ENCODE results near the gene GNG14.
"Not testable (repeated sequence)": the region's sequence is repeated elsewhere in the genome, so short reads cannot be mapped to it uniquely, and the experiment has no call there.

GNG14 gene

DNA sequence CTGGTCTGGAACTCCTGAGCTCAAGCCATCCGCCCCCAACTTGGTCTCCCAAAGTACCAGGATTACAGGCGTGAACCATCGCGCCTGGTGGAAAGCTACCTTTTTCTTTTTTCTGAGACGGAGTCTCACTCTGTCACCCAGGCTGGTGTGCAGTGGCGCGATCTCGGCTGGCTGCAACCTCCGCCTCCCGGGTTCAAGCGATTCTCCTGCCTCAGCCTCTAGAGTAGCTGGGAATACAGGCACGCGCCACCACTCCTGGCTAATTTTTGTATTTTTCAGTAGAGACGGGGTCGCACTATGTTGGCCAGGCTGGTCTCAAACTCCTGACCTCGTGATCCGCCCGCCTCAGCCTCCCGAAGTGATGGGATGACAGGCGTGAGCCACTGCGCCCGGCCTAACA, 9.6 kb downstream of the GNG14 start:
- DNase-seq, result not testable (repeated sequence)

DNA sequence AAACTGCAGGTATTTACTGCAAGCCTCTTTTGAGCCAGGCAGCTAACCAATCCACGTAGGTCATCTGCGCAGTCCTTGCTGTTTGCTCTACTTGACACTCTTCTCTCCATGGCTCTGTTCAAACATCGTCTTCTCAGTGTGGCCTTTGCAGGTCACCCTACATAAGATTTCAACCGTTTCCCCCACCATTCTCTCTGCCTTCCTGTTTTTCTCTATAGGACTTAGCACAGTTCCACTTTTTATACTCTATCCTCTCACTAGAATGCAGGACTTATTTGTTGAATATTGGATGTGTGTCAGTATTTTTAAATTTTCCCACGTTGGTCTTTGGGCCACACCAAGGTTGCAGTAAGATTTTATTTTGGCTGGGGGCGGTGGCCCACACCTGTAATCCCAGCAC, 10.3 kb downstream of the GNG14 start:
- no peak for DNase-seq

DNA sequence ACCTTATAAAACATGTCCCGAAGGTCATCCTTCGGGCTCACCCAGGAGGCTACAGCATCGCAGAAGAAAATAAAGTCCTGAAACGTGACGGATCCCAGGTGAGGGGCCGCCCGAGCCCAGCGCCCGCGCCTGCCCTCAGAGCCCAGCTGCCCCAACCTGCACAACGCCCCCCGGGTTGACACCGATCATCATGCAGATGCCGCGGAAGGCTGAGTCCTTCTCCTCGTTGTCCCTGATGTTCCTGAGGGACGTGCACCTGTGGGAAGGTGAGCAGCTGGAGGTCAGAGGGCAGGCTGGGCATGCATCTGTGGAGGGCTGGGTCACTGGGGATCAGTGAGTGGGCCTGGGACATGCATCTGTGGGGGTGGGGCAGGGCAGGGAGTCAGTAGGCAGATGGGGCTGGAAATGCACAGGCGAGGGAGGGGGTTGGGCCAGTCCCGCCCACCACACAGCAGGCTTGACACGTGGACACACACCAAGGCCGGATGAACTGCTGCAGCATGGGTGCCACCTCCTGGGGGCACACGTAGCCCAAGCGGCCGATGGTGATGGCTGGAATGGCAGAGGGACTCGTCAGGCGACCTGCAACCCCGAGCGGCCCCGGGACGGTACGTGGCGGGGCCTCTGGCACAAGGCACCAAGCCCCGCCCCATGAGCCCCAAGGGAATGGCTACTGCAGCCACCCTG, 13.9 kb downstream of the GNG14 start:
- DNase-seq, result no peak

DNA sequence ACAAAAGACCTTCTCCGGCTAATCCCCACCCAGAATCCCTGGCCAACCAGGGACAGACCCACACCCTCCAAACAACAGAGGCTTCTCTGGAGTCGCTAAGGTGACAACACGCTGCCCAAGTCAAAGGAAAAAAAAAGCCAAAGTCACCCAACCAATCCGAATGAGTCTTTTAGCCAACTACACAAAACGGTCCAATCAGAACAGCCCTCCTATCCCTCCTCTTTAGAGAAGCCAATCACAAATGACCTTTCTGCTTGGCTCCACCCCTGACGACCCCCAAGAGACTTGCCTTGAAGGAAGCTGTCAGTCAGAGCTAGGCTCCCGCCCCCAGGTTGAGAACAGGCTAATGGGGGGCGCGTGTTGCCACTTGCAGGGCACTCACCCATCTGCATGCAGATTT, 15.2 kb downstream of the GNG14 start:
- DNase-seq, result peak; percentile 11

DNA sequence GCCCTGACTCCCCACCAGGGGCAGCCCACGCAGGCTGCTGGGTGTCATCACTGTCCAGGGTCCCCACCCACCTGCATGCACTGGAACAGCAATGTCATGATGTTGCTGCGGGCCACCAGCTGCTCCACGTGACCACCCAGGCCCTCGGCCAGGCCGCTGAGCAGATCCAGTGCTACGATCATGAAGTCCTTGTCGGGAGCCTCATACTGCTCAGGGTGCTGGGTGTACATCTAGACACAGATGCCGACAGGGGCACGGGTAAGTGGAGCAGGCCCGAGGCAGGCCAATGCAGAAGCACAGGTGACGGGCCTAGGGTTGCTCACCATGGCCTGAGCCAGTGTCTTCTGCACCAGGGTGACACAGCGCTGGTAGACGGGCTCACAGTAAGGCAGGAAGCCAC, 17.4 kb downstream of the GNG14 start:
- no peak for DNase-seq

DNA sequence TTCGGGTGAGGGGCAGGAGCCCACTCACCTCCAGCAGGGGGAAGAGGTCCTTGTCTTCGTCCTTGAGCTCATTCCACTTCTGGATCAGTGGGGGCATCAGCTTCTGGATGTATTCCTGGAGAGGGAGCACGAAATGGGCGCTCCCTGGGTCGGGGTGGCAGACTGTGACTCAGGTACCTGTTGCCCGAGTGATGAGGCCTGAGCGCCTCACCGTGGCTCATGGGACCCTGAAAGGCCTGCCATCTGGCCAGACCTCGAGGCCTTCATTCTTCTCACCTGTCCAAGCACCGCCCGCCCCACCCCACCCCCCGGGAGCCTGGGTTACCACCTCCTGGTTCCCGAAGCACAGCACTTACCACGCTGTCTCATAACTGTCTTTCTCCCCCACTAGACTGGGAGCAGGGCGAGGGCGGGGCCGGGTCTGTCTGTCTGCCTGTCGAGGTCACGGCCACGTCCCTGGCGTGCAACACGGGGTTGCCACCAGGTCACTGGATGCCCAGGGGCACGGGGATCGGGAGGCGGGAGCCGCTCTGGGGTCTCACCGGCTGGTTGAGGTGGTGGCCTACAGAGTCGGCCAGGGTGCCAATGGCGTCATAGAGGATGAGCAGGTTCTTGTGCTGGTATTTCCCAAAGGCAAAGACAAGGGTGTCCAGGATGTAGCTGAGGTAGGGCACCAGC, 18.0 kb downstream of the GNG14 start:
- DNase-seq, result no peak

DNA sequence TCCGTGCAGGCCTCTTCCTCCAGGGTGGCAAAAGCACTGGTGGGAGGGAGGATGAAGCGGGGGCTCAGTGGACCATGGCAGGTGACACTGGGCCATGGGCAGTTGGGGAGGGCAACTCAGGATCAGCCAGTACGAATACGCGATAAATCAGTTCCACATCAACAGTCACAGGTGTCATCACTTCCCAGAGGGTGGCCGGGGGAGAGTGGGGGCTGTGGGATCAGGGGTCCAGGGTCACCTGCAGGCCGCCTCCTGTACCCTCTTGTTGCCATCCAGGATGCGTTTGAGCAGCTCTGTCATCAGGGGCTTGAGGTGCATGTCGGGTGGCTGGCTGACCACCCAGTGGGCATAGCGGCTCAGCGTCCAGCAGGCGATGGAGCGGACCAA, 18.5 kb downstream of the GNG14 start:
- no peak for DNase-seq

DNA sequence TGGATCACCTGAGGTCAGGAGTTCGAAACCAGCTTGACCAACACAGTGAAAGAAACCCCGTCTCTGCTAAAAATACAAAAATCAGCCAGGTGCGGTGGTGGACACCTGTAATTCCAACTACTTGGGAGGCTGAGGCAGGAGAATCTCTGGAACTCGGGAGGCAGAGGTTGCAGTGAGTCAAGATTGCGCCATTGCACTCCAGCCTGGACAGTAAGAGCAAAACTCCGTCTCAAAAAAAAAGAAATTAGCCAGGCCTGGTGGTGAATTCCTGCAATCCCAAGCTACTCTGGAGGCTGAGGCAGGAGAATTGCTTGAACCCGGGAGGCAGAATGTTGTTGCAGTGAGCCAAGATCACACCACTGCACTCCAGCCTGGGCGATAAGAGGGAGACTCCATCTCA, 20.8 kb downstream of the GNG14 start:
- DNase-seq, result no peak

DNA sequence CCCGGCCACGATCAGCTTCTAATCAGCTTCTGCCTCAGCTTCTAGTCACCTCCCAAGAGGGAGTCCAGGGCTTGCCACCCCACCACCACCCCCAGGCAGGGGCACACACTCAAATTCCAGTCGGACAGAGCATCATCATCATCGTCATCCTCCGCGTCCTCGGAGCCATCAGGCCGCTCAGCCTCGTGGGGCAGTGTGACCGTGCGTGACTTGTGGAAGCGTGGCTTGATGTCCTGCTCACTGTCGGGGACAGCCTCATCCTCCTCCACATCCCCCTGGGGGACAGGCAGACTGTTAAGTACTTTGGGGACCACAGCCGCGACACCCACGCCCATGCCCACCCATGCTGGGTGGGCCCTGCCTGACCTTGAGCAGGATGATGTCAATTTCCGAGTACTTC, 23.4 kb downstream of the GNG14 start:
- no peak for DNase-seq

DNA sequence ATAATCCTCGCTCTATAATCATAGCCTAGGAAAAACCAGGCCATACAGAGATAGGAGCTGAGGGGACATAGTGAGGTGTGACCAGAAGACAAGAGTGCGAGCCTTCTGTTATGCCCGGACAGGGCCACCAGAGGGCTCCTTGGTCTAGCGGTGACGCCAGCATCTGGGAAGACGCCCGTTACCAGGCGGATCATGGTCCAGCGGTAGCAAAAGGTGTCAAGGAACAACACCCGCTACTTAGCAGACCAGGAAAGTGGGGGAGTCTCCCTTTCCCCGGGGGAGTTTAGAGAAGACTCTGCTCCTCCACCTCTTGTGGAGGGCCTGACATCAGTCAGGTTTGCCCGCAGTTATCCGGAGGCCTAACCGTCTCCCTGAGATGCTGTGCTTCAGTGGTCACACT, 24.3 kb downstream of the GNG14 start:
- DNase-seq, result not testable (repeated sequence)

DNA sequence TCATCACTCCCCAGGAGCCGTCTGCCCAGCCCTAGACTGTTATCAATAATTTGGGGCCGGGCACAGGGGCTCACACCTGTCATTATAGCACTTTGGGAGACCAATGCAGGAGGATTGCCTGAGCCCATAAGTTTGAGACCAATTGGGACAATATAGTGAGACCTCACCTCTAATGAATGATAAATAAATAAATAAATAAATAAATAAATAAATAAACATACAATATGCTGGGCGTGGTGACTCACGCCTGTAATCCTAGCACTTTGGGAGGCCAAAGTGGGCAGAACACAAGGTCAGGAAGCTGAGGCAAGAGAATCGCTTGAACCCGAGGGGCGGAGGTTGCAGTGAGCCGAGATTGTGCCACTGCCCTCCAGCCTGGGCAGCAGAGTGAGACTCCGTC, 25.5 kb downstream of the GNG14 start:
- DNase-seq, result not testable (repeated sequence)

DNA sequence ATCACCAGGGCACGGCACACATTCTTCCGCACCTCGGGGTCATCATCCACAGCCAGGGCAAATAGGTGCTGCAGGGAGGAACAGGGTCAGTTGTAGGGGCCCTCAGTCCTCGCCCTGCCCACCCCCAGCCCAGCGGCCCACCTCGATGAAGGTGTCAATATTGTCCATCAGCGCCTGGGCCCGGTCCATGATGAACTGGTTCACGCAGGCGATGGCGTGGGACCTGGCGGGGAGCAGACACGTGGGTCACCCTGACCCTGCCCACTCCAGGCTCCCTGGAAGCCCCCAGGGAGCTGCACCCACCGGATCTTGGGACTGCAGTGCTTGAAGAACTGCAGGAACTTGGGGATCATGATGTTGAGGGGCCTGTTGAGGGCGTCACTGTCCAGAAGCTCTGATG, 27.3 kb downstream of the GNG14 start:
- no peak for DNase-seq

DNA sequence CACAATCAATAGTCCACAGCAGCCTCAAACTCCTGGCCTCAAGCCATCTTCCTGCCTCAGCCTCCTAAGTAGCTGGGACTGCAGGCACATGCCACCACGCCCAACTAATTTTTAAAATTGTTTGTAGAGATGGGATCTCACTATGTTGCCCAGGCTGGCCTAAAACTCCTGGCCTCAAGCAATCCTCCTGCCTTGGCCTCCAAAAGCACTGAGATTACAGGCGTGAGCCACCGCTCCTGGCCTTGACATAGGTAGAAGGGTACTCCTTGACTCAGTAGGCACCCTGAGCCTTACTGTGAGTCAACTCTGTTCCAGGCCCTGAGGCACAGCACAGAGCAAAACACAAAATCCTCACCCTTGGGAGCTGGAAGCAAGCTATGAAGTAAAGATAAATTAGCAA, 28.1 kb downstream of the GNG14 start:
- no peak for DNase-seq

DNA sequence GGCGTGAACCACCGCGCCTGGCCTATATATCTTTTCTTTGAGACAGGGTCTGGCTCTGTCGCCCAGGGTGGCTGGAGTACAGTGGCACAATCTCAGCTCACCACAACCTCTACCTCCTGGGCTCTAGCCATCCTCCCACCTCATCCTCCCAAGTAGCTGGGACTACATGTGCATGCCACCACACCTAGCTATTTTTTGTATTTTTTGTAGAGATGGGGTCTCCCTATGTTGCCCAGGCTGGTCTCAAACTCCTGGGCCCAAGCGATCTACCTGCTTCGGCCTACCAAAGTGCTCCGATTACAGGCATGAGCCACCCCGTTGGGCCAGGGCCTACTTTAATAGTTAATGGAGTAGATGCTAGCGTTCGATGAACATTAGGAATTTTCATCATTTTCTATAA, 32.5 kb downstream of the GNG14 start:
- no peak for DNase-seq

DNA sequence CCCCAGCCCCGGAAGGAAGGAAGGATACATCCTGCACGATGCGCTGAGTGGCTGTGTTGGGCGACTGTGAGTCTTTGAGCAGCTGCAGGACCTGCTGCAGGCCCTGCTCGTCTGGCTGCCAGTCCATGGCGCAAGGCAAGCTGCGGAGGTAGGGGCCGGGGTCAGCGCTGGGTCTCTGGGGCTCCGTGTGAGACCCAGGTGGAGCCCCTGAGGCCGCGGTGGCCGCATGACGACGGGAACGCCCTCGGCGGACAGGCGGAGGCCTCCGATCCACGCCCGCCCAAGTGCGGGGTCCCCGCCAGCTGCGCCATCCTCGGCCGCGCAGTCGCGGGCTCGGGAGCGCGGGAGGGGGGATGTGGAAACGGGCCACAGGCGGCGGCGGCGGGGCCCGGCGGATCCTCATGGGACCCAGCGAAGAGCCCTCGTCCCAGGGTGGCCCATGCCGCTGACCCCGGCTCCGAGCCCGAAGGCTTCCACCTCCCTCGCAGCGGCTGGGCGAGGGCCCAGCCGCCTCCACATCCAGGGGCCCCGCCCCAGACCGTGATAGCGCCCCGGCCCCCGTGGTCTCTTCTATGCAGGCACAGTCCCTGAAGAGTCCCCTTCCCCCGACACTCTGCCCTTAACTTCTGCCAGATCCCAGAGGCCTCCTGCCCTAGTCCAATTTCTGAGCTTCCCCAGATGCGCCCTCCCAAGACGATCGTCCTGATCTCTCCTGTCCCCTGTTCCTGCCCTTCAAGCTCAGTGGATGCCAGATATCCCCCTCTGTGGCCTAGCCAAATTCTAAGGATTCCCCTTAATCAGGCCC, 33.3 kb downstream of the GNG14 start:
- DNase-seq, result no peak

DNA sequence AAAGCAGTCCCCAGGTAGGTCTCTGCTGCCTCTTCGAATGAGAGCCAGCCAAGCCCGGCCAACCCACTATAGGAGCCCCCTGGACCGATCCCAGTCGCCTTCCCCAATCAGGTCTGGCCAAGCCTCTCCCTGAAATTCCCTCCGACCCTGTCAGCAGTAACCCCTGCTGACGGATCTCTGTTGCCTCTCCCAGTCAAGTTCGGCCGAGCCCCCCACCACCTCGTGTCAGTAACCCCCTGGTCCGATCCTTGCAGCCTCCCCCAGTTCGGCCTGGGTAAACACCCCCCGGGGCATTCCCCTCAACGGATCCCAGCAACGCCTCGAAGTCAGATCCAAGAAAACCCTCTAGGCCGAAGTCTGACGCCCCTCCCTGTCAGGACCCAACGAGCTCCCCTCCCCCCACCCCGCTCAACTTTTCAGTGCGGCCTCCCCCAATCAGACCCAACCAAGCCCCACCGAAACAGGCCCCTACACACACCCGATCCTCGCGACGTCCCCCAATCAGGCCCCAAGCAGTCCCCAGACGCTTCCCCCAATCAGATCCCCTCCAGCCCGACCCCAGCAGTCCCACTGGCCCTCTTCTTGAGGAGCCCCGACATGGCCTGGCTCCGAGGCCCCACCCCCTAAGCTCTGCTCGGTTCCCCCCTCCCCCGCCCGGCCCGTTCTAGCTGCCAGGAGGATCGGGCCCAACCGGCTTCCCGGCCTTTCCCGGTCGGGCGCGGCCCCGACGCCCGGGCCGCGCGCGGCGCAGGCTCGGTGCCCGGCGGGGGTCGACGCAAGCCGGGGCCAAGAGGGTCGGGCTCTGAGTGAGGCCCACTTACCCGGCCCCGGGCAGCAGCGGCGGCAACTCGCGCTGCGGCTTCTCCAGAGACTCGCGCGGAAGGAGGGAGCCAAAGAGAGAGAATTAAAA, 34.1 kb downstream of the GNG14 start:
- peak; percentile 49 for DNase-seq

DNA sequence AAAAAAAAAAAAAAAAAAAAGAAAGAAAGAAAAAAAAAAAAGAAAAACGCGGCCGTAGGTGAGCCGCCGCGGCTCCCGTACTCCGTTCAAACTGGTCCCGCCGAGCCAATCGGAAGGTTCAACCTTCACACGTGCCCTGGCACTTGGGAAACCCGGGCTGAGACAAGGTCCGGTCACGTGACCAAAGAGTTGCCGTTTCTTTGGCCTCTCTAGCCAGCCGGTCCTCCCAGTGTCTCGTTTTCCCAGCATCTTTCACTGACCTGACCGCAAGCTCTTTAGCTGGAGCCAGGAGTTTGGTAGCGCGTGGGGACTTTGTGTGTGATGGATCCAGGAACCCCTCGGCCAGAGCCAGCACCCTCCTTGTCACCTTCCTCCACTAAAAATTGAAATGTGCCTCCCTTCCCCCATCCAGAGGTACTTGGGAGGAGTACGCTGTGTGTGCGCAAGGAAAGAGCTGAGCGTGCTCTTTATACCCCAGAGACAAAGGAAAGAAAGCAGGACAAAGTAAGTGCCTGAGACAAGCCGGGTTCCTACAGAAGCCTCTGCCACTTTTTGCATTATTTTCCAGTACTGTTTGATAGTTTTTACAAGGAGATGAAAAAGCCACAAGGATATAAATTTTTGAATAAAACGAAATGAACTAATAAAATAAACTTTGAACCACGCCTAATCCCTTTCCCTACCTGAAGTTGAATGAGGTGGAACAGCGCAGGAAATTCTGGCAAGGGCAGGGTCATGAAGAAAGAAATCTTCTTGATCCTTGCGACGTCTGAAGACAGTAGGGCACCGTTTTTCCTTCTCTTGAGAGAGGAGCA, 35.0 kb downstream of the GNG14 start:
- DNase-seq, result peak; percentile 100

DNA sequence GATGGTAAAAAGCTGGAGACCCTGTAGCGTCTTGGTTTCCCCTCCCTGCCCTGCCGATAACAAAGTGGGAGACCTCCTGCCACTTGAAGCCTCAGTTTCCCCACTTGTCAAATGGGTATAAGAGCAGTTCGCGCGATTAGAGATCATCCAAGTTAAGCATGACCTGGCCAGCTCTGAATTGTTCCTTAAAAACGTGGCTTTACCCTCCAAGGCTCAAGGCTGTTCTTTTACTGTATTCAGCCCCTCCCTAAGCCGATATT, 35.5 kb downstream of the GNG14 start:
- no peak for DNase-seq

DNA sequence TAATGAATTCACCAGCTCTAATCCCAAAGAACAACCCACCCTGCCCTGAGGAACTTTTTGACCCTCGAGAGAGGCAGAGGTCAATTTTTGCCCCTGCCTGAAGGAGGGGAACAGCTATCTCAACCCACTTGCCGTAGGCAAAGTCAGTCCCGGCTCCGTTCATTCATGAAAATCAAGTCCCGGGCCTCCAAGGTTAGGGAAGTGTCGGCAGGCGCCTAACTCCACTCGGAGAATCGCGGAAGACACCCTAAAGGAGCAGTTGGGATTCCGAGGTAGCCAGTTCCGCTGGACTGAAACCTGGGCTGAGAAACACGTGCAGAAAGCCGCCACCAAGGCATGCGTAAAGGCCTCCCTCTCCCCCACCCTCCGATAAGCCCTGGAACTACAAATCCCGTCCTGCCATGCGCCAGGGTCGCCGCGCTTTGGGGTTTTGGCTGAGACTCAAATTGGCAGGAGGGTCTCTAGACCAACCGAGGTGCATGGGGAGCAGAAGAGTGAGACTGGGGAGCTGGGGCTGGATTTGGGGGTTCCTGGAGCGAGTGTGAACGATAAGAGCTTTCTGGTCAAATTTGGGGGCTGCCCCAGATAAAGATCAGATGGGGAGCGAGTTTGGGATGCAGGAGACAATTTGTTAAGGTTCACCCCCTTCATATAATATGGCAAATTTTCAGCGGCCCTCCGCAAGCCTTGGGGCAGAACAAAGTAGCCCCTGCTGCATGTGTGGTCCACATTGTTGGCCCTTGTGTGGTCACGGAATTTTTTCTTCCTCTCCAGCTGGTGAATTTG, 36.0 kb downstream of the GNG14 start, which contains the start of gene TNPO2:
Gene TNPO2, minus strand, starts transcription at position 292 of the 786 bp plus-strand sequence. CDS start 2,955 bp downstream, outside the sequence.
- peak; percentile 31 for DNase-seq

DNA sequence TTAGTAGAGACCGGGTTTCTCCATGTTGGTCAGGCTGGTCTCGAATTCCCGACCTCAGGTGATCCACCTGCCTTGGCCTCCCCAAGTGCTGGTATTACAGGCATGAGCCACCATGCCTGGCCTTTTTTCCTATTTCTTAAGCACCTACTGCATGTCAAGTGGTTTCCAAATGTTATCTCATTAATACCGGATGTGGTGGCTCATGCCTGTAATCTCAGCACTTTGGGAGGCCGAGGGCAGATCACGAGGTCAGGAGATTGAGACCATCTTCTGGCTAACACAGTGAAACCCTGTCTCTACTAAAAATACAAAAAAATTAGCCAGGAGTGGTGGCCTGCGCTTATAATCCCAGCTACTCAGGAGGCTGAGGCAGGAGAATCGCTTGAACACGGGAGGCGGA, 37.8 kb downstream of the GNG14 start:
- DNase-seq, result not testable (repeated sequence)

DNA sequence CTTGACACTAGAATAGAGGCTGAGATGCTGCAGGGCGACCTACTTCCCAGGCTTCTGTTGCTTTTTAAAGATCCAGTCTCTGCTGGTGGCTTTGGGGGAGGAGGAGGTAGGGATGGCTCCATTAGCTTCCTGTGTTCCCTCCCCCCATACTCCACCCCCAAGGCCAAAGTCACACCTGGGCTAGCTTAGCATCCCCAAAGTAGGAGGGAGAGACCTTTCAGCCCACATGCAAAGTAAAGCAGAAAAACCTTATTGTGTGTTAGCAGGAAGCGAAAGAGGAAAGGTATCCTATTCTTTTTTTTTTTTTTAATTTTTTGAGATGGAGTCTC, 39.2 kb downstream of the GNG14 start:
- no peak for DNase-seq
